GM19395 (cell line): ENCODE results near the gene DSCAML1.

Experiments
- ATAC-seq: cut with Tn5 transposase; IDR thresholded peaks from one replicate; pipeline ENCODE4 v1.9.1; 2021; ENCODE audit warnings: mild to moderate bottlenecking, moderate library complexity; ENCODE audit not compliant: unreplicated experiment

DSCAML1 gene

GRCh38 chr11:117481036-117481435 lies 316.0 kb downstream of the DSCAML1 start:
- no peak for ATAC-seq

GRCh38 chr11:117480221-117480620 lies 316.8 kb downstream of the DSCAML1 start:
- ATAC-seq, result no peak

- no peak for ATAC-seq
These were observed 317.6 kb downstream of the DSCAML1 start for GRCh38 chr11:117479372-117479771.

- ATAC-seq, result no peak
These were observed 318.1 kb downstream of the DSCAML1 start for GRCh38 chr11:117478926-117479325.

GRCh38 chr11:117478126-117478860 lies 318.7 kb downstream of the DSCAML1 start:
- ATAC-seq, result no peak

- no peak for ATAC-seq
These were observed 319.3 kb downstream of the DSCAML1 start for GRCh38 chr11:117477721-117478120.

DNA sequence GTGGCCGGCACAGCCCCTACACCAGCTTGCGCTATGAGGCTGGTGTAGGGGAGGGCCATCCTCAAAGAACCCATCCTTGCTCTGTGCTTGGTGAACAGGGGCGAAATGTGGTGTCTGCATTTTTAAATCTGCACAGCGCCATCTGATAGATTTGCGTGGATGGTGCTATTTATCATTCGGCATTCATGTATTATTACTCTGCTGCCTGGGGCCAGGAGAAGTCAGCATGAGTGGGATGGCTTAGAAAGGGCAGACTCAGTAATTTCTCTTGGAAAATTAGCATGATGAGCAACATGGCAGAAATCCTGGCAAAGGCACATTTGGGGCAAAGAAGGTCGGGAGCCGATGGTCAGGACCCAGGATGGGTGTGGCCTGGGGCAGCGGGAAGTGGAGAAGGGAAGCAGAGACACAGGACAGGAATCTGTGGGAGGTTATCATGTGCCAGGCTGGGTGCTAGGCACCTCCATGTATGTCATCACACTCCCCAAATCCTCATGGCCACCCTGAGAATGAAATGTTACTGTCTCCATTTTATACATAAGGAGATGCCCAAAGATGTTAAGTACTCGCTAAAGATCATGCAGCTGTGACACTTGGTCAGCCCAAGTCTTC lies 320.4 kb downstream of the DSCAML1 start:
- no peak for ATAC-seq

GRCh38 chr11:117475716-117476530 lies 321.1 kb downstream of the DSCAML1 start:
- ATAC-seq, result no peak

DNA sequence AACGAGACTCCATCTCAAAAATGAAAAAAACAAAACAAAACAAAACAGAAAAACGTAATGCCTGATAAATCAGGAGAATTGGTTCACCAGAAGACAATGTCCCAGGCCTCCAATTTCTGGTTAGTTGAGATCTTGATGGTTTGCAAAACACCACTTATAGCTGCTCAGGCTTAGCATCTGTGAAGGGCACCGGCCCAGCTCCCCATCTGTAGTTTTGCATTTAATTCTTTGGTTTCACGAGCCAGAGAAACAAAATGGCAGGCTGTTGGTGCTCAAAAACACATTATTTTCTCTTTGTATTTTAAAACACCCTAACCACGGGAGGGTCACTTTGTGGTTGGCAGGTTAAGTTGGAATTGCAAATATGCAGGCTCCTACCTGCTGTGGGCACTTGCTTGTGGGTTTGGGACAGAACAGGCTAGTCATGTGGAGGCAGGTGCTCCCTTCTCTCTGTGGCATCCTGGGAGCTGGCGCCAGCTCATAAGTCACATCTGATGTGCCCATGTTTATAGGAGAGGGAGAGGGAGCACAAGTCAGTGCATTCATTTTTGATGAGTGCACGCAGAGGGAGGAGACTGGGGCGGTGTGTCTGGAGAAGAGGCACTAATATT lies 323.4 kb downstream of the DSCAML1 start:
- ATAC-seq, result no peak

DNA sequence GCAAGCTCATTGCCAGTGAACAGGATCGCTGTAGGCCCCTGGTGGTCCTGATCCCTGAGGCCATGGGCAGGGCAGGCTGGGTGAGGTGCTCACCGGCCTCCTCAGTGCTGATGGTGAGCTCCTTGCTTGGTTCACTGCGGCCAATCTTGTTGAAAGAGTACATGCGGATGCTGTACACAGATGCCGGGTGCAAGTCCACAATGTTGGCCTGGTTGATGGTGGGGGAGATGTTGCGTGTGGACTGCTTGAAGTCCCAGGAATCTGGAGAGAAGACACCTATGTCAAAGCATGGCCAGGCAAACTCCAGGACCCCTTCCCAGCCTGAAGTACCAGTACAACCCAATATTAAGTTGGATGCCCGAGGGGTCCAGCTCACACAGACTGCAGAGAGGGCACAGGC lies 325.2 kb downstream of the DSCAML1 start:
- no peak for ATAC-seq

DNA sequence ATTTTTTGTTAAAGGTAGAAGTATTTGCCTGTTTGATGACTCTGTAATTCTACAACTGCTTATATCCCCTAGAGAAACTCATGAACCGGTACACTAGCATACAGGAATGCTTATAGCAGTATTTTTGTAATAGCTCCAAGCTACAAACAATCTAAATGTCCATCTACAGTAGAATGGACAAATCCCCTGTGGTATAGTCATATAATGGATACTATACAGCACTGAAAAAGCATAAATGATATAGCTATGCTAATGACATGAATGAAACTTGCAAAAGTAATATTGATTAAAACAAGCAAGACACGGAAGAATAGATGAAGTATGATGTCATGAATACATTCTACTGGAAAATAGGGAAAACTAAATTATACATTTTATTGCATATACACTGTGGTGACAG lies 326.4 kb downstream of the DSCAML1 start:
- ATAC-seq, result no peak

- no peak for ATAC-seq
These were observed 328.1 kb downstream of the DSCAML1 start for GRCh38 chr11:117468888-117469287.

GRCh38 chr11:117467770-117468169 lies 329.2 kb downstream of the DSCAML1 start:
- no peak for ATAC-seq

- no peak for ATAC-seq
These were observed 330.1 kb downstream of the DSCAML1 start for GRCh38 chr11:117466966-117467365.

GRCh38 chr11:117465236-117465997 lies 331.6 kb downstream of the DSCAML1 start:
- no peak for ATAC-seq

DNA sequence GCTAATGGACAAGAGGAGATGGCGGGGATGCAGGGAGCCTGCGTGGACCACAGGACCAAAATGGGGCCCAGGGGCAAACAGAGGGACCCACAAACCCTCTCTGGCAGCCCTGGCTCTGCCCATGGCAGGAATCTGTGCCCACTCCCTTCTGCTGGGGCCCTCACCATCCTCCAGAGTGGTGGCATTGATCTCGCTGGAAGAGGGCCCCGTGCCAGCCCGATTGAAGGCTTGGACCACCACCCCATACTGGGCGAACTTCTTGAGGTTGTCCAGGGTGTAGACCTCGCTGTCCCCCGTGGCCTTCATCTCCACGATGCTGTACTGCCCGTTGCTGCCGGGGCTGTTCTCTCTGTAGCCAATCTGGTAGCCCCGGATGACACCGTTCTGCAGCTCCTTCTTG lies 332.2 kb downstream of the DSCAML1 start:
- no peak for ATAC-seq

- ATAC-seq, result no peak
These were observed 334.2 kb downstream of the DSCAML1 start for GRCh38 chr11:117462864-117463247.

DNA sequence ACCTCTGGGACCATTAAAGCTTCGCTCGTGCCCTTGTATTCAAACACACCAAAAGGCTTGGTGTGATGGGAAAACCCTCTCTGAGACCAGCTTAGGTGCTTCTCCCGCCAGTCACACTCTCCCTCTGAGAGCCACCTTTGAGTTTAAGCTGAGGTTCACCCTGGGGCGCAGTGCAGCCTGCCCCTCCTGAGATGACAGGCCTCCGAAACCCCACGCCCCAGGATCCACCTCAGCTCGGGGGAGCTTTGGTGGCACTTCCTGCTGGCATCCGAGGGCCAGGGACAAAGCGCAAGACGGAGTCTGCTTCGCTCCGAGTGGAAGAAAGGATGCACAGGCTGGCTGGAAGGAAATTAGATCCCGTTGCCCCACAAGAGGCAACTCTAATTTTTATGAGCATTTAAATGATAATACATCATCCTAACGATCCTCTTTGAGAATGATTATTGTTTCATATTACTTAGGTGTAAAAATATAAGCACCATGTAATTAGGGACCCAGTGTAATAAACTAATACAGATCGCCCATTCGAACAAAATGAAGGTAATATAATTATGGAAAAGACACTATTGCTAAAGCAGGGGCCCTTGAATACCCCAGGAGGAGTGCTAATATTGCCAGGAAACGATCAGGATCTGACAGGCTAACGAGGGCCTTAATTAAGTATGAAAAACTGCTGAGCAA lies 334.7 kb downstream of the DSCAML1 start:
- no peak for ATAC-seq

DNA sequence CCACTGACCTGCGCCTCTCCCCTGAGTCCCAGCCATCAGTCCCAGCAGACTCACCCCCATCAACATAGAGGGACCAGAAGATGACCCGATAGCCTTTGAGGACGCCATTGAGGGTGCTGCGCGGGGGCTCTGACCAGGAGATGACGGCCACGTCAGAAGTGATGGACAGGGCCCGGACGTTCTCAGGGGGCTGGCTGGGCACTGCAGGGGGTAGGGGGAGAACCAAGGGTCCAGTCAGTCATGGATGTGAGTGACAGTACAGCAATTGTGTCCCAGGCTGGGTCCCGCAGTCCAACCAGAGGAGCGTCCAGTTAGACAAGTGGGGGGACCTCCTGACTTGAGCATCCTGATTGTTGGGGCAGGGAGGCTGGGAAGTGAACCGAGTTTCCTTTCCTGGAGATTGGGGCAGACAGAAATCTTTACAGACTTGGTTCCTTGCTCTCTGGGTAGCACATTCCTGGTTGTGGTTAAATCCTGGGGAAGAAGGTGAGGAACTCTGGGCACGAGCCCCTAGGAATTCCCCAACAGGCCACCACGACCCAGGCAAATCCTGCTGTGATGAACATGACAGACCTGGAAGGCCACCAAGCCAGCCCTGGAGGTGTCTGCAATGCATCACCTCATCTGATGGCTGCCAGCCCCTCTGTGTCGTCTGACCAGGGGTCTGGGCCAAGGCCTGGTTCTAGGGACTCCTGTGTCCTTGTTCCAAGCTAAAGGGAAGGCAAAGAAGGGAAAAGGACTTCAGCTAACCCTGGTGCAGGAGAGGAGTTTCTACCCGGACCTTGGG lies 335.4 kb downstream of the DSCAML1 start:
- no peak for ATAC-seq

- no peak for ATAC-seq
These were observed 337.1 kb downstream of the DSCAML1 start for GRCh38 chr11:117459979-117460300.
